Cardiac muscle cell (in vitro differentiated cells and primary cell): ENCODE measurements around the gene SLC24A5. TPM values are rescaled to one million over a fixed set of nuclear protein-coding genes. Genes with fewer than 3 reads are reported as not detected.

ENCODE experiments used
- DNase-seq, 2 donors: peaks; one replicate each; pipeline versions ENCODE4 v3.0.0 to v3.0.0-alpha.2; 2010 to 2017; ENCODE audit warnings: low read depth in 1 of 2, low spot score in 1 of 2
- H3K27ac ChIP-seq: fragments of 200-600 bp; sonication (generic); 2 replicates; pipeline ENCODE4 v1.5.1; 2016
- H3K27me3 ChIP-seq: fragments of 200-600 bp; sonication (generic); 2 replicates; pipeline ENCODE4 v1.6.0; 2016; ENCODE audit warnings: control low read depth
- H3K36me3 ChIP-seq: fragments of 200-600 bp; sonication (generic); 2 replicates; pipeline ENCODE4 v1.5.1; 2016; ENCODE audit warnings: control low read depth
- H3K4me1 ChIP-seq: fragments of 200-600 bp; sonication (generic); 2 replicates; pipeline ENCODE4 v1.8.1; 2017; ENCODE audit warnings: low read depth, mild to moderate bottlenecking, mixed run types
- H3K4me3 ChIP-seq: fragments of 200-600 bp; sonication (generic); 2 replicates; pipeline ENCODE4 v1.5.1; 2016; ENCODE audit warnings: mild to moderate bottlenecking
- H3K9me3 ChIP-seq: fragments of 200-600 bp; sonication (generic); 2 replicates; pipeline ENCODE4 v1.5.1; 2017; ENCODE audit warnings: low read depth, mild to moderate bottlenecking, control low read depth
- polyA plus RNA-seq: library from polyadenylated mRNA; unstranded; fragments of >200 nt; fragmentation: Nextera tagmentation; extraction: Ambion mirVana; gene quantifications from 2 replicates; pipeline ENCODE4 v1.2.1, GENCODE V29; 2016
- total RNA-seq: library from RNA; depleted of rRNA; stranded (reverse); fragments of >200 nt; gene quantifications from 2 replicates; pipeline ENCODE4 v1.2.3, GENCODE V29; 2016
- TF ChIP-seq, protein P1 (sequence below): IDR thresholded peaks from 2 replicates; pipeline ENCODE4 v1.5.1; 2012; ENCODE audit warnings: low read depth, mild to moderate bottlenecking, low read length

SLC24A5 gene
- total and polyA plus RNA-seq, 2 experiments from 2014 or later: not detected

DNA sequence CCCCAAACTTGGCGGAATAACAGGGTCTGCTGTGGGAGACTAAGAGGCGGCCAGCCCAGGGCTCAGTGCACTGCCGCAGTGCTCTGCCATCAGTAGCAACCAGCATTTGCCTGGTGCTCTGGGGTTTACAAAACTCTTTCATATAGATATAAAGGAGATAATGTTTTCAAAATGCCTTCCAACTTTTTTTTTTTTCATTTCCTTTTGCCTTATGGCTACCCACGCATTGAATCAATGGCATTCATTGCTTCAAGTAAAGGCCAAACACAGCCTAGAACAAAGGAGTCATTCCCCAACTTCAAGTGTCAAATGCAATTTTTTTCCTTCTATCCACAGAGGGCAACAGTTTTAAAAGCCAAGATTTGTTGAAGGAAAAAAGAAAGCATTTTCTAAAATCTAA, 11.6 kb upstream of the SLC24A5 start:
- Histone ChIP-seq H3K9me3 (no peaks in the 10 kb centered on the region), H3K27ac (no peak overlapping the region), H3K4me1 (no peaks in the 10 kb centered on the region), H3K4me3 (no peak overlapping the region), H3K27me3 (peaks cover 2% of the 10 kb centered on the region), H3K36me3 (no peaks in the 10 kb centered on the region)
- DNase-seq: no peak
- TF ChIP-seq, protein P1, sequence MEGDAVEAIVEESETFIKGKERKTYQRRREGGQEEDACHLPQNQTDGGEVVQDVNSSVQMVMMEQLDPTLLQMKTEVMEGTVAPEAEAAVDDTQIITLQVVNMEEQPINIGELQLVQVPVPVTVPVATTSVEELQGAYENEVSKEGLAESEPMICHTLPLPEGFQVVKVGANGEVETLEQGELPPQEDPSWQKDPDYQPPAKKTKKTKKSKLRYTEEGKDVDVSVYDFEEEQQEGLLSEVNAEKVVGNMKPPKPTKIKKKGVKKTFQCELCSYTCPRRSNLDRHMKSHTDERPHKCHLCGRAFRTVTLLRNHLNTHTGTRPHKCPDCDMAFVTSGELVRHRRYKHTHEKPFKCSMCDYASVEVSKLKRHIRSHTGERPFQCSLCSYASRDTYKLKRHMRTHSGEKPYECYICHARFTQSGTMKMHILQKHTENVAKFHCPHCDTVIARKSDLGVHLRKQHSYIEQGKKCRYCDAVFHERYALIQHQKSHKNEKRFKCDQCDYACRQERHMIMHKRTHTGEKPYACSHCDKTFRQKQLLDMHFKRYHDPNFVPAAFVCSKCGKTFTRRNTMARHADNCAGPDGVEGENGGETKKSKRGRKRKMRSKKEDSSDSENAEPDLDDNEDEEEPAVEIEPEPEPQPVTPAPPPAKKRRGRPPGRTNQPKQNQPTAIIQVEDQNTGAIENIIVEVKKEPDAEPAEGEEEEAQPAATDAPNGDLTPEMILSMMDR: no peak

DNA sequence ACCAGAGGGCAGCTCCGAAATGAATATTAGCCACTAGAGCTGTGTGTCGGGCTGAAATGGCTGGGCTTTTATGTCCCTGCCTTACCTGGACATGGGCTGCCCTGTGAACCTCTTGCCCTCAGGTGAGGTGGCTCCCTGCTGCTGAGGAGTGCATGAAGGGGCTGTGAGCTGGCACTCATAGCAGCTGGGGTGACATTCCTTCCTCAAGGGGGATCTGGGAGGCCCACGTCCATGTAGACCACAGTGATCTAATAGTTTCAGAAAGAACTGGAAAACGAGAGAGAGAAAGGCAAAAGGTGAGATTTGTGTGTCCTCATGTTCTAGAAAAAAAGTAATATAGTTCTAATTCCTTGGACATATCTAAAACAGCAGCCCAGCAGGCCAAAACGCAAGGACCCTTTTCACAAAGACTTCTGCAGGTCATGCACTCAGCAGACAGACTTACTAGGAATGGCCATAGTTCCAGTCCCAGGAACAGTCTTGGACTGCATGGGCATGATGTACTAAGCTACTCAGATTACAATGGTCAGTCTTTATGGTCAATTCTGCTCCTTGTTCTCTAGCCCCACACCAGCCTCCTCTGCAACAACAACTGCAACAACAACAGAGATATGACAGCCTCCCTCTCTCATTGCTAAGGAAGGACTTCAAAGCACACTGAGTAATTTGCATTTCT, 10.8 kb upstream of the SLC24A5 start:
- Histone ChIP-seq H3K9me3 (no peaks in the 10 kb centered on the region), H3K27me3 (peaks cover 3% of the 10 kb centered on the region), H3K27ac (no peak overlapping the region), H3K4me3 (no peak overlapping the region), H3K4me1 (no peaks in the 10 kb centered on the region), H3K36me3 (no peaks in the 10 kb centered on the region)
- TF ChIP-seq, protein P1: no peak
- no peak for DNase-seq

DNA sequence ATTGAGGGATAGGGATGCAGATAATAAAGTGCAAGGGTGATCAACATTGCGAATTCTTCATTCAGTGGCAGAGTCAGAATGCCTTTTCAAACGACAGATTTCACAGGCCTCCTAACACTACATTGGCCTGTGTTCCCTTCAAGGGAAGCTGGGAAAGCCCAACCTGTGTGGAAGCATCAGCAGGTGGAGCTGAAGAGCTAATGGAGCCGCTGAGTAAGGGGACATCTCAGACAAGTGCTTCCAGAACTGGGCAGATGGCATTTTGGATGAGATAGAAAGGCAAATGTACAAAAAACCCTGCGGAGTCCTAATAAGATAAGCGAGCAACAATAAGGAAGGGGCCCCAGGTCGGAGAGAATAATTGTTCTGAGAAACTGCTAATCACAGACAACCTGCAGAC, 8.5 kb upstream of the SLC24A5 start:
- H3K4me1 ChIP-seq: no peaks in the 10 kb centered on the region
- no peaks in the 10 kb centered on the region for H3K9me3 ChIP-seq
- TF ChIP-seq, protein P1: peak; percentile 43
- H3K27ac ChIP-seq: no peak overlapping the region
- H3K4me3 ChIP-seq: no peak overlapping the region
- peak; percentile 29 to 60 for DNase-seq
- H3K27me3 ChIP-seq: peaks cover 3% of the 10 kb centered on the region
- no peaks in the 10 kb centered on the region for H3K36me3 ChIP-seq

DNA sequence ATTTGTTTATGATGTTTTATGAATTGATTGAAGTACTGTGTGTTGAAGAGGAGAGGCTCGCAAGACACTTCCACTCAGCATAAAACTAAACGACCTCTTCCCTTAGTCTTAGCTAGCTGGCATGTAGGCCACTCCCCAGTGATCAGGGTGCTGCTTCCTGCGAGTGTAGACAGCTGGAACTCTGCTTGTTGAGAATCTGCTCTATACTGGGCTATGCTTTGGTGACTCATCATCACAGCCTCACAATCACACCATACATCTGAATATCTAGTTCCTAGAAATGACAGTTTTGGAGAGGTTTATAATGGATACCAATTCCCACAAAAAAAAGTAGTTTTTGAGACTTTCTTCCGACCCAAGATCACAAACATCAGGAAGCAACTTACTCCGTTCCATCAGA, 1.5 kb upstream of the SLC24A5 start:
- Histone ChIP-seq H3K9me3 (no peaks in the 10 kb centered on the region), H3K4me1 (no peaks in the 10 kb centered on the region), H3K4me3 (no peak overlapping the region), H3K36me3 (no peaks in the 10 kb centered on the region), H3K27me3 (peaks cover under 1% of the 10 kb centered on the region), H3K27ac (no peak overlapping the region)
- no peak for DNase-seq
- TF ChIP-seq, protein P1: no peak

DNA sequence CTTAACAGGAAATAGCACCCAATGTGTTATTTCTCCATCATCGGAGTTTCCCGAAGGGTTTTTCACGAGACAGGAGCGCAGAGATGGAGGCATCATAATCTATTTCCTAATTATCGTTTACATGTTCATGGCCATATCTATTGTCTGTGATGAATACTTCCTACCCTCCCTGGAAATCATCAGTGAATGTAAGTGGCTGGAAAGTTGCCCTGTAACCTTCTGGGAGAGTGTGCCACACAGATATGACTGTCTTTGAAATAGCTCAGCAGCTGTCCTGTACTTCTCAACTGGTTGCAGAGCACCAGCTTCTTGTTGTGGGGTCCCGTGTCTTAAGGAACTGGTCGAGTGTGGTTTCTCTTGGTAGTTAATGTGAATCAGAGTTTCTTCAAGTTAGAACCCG, 1.1 kb downstream of the SLC24A5 start:
- H3K9me3 ChIP-seq: no peaks in the 10 kb centered on the region
- H3K27ac ChIP-seq: no peak overlapping the region
- TF ChIP-seq, protein P1: no peak
- no peaks in the 10 kb centered on the region for H3K36me3 ChIP-seq
- no peak overlapping the region for H3K4me3 ChIP-seq
- no peaks in the 10 kb centered on the region for H3K4me1 ChIP-seq
- DNase-seq: no peak
- no peaks in the 10 kb centered on the region for H3K27me3 ChIP-seq
